Astrocyte of the spinal cord (primary cell): ENCODE measurements around the gene RPL22.

ENCODE experiments used
- DNase-seq: peaks from one replicate; pipeline ENCODE4 v3.0.0; 2011; ENCODE audit warnings: low read depth, low spot score
- H3K4me3 ChIP-seq: 2 replicates; pipeline ENCODE4 v1.5.1; 2011; ENCODE audit warnings: low read depth, mild to moderate bottlenecking, low read length, moderate library complexity
- in situ Hi-C: cut with HindIII; loops from 2 replicates; pipeline ENCODE4 v1.10.0; 2017; ENCODE audit warnings: low sequenced_read_pairs
- TF ChIP-seq, protein P1 (sequence below): IDR thresholded peaks from 2 replicates; pipeline ENCODE4 v1.5.1; 2012; ENCODE audit warnings: low read depth, mild to moderate bottlenecking, low read length, inconsistent platforms

The RPL22 gene

DNA sequence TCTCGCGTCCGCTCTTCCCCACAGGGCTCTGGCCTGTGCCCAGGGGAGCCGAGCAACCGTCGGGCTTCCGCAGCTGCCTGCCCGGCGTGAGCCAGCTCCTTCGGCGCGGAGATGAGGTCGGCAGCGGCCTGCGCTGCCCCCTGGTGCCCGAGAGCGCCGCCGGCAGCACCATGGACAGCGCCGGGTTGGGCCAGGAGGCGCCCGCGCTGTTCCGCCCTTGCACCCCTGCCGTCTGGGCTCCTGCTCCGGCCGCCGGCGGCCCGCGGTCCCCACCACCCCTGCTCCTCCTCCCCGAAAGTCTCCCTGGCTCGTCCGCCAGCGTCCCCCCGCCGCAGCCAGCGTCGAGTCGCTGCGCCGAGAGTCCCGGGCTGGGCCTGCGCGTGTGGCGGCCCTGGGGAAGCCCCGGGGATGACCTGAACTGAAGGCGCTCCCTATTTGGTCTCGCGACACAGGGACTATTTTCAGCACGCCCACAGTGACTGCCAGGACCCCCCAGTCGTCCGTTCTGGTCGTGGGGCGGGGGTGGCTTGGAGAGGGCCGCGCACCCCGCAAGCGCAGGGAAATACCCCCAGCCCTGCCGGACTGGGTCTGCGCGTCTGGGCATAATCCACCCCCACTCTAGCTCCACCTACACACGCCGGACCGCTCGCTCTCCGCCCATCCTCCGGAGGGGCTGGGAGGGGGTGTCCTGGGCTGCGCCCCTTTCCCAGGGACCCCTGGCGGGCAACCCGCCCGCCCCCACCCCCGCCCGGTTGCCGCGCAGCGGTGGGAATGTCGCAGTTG, 45.9 kb upstream of the RPL22 start:
- in situ Hi-C loops, result no loop called here
- TF ChIP-seq, protein P1, sequence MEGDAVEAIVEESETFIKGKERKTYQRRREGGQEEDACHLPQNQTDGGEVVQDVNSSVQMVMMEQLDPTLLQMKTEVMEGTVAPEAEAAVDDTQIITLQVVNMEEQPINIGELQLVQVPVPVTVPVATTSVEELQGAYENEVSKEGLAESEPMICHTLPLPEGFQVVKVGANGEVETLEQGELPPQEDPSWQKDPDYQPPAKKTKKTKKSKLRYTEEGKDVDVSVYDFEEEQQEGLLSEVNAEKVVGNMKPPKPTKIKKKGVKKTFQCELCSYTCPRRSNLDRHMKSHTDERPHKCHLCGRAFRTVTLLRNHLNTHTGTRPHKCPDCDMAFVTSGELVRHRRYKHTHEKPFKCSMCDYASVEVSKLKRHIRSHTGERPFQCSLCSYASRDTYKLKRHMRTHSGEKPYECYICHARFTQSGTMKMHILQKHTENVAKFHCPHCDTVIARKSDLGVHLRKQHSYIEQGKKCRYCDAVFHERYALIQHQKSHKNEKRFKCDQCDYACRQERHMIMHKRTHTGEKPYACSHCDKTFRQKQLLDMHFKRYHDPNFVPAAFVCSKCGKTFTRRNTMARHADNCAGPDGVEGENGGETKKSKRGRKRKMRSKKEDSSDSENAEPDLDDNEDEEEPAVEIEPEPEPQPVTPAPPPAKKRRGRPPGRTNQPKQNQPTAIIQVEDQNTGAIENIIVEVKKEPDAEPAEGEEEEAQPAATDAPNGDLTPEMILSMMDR, result peak; percentile 75
- DNase-seq, result peak; percentile 76
- H3K4me3 ChIP-seq, result peak overlapping the region; percentile 12

DNA sequence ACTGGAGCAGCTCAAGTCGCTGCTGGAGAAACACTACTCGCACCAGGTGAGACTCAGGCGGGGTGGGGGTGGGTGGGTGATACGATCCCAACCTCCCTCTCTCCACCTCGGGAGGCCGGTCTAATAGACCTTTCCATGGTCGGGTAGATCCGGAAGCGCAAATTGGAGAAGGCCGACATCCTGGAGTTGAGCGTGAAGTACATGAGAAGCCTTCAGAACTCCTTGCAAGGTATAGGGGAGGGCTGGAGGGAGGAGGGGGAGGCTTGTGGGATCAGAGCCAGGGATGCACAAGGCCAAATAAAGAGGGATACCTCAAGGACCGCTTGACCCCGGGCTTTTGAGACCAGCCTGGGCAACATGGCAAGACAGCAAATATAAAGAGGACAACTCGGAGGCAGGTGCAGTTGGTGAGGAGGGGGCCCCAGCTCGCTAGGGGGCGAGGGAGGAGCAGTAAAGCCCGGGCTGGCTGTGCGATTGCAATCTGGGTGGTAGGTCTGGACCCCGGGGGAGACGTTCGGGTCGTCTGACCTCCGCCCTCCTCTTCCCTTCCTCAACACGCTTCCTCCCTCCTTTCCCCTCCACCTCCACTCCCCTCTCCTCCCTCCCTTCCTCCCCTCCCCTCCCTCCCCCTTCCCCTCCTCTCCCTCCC, 45.1 kb upstream of the RPL22 start:
- in situ Hi-C loops, result no loop called here
- no peak overlapping the region for H3K4me3 ChIP-seq
- no peak for DNase-seq
- TF ChIP-seq, protein P1, result no peak

DNA sequence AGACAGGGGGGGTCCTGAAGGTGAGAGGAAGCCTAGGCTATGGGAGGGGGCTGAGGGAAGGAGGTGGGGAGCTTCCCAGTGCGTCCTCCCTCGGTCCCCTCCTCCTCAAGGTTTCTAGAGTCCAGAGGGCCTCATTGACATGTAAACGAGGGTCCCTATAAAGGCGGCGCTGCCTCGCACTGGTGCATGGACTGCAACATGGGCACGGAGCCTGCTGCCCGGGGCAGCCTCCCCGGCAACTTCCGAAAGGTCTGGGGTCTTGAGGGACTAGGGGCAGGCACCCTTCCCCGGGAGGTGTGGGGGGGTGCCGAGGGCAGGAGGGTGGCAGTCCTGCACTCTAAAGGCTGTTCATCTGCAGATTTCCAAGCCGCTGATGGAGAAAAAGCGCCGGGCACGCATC, 44.6 kb upstream of the RPL22 start, which contains the start of gene HES3:
Gene HES3 (plus strand): TSS at position 187 of the 400 bp plus-strand sequence. CDS start 187 bp downstream, at position 374.
- in situ Hi-C loops, result no loop called here
- TF ChIP-seq, protein P1, result no peak
- DNase-seq, result no peak
- H3K4me3 ChIP-seq, result no peak within 1 kb of the TSS

DNA sequence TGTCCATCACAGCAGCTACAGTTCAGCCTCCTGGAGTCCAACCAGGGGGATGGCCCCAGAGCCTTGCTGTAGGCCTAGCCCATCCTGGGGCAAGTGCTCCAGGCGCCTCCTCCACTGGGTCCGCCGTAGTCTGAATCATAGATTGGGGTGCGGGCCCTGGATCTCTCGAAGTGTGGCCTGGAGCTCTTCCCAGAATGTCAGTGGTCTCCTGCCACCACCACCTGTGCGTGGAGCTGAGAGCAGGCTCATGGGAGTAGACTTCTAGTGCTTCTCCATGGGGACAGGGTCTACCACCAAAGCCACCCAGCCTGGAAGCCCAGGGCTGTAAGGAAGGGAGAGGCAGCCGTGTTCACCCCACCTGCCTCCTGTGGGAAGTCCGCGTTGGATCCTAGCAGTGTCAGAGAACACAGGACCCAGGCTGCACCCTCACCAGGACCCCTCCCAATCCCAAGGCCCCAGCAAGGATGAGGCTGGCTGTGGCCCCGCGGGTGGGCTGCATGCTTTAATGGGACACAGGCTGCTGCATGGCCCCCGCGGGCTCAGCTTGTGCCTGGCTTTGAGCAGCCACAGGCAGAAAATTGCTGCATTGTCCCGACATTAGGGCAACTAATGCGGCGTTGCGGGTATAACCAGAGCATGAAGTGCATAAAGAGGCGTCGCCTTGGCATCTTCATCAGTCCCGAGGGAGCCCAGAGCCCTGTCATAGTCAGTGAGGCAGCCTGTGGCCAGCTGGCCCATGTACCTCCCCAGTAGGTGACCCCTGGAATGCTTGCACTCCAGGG, 43.8 kb upstream of the RPL22 start:
- no peak for DNase-seq
- TF ChIP-seq, protein P1, result no peak
- H3K4me3 ChIP-seq, result no peak overlapping the region
- in situ Hi-C loops, result no loop called here

DNA sequence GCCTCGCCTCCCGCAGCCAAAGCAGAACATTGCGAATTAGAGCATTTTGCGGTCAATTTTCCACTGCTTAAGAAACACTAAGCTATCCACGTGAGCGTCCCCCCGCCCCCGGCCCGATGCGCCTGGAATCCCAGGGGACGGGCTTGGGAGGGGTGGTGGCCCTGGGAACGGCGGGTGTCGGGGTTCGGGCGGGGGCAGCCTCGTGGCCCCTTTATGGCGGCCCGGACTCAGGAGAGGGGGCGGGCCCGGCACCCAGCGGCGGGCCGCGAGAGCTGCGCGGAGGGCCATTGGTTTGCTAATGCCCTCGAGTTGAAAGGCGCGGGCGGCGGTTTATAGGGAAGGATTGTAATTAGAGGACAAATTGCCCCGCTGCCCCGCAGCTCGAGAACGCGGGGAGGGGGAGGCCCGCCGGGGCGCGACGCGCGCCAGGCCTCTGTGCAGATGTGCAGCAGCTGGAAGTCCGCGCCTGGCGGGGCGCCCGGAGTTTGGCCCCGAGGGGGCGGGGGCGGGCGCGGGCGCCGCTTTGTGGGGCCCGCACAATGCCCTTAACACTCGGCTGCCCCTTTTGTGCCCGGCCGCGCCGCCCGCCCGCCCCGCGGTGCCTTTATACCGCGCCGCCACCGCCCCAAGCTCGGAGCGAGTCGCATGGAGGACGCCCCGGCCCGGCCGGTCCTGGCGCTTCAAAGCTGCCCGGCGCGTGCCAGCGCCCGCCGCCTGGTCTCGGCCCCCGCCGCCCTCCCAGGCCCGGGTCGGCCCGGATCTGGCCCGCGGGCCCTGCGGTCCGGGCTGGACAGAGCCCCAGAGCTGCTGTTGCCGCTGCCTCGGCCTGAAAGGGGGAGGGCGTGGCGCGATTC, 42.7 kb upstream of the RPL22 start:
- TF ChIP-seq, protein P1, result no peak
- no peak for DNase-seq
- no peak overlapping the region for H3K4me3 ChIP-seq
- in situ Hi-C loops, result no loop called here
